Vagina (tissue), 2 donors: ENCODE measurements around the gene TTL.
"Not testable (repeated sequence)": the region's sequence is repeated elsewhere in the genome, so short reads cannot be mapped to it uniquely, and the experiment has no call there.

Source experiments
- CTCF ChIP-seq, 3 experiments: fragments of 450-650 bp in 2 of 3; fragments of 200-600 bp in 1 of 3; sonication (generic) in 1 of 3; IDR thresholded peaks; one replicate each; pipeline ENCODE4 v1.5.1; 2017 to 2019; ENCODE audit warnings: antibody characterized with exemption in 3 of 3, mild to moderate bottlenecking in 2 of 3, moderate library complexity in 2 of 3
- POLR2A ChIP-seq, 2 donors: fragments of 450-650 bp; IDR thresholded peaks; one replicate each; pipeline ENCODE4 v1.6.1; 2017; ENCODE audit warnings: antibody characterized with exemption in 2 of 2, mild to moderate bottlenecking in 2 of 2, moderate library complexity in 2 of 2

GRCh38 chr2:112438603-112439261, 43.2 kb upstream of the TTL start:
- not testable (repeated sequence) for TF ChIP-seq CTCF, POLR2A (IDR thresholded peaks at IDR 0.05)
